Neutrophil (primary cell): Measurements from ENCODE around the gene PSMG3.

Experiments used
- H3K27ac ChIP-seq: fragments of 200-600 bp; sonication (generic); 2 replicates; pipeline ENCODE4 v1.5.1; 2016; ENCODE audit warnings: mild to moderate bottlenecking, moderate library complexity
- H3K27me3 ChIP-seq: fragments of 200-600 bp; sonication (generic); 2 replicates; pipeline ENCODE4 v1.6.0; 2016; ENCODE audit warnings: mild to moderate bottlenecking
- H3K36me3 ChIP-seq: fragments of 200-600 bp; sonication (generic); 2 replicates; pipeline ENCODE4 v1.5.1; 2017
- H3K4me1 ChIP-seq, 2 experiments: fragments of 200-600 bp in 1 of 2; sonication (generic) in 1 of 2; 1 replicate in 1 of 2; 2 replicates in 1 of 2; pipeline versions ENCODE4 v1.5.1 to v1.6.1; 2013 to 2016; ENCODE audit warnings: low read depth in 1 of 2, low read length in 1 of 2, mild to moderate bottlenecking in 1 of 2, moderate library complexity in 1 of 2; ENCODE audit not compliant: control insufficient read depth in 1 of 2, insufficient read depth in 1 of 2
- H3K4me3 ChIP-seq, 2 experiments: fragments of 200-600 bp in 1 of 2; sonication (generic) in 1 of 2; 1 replicate in 1 of 2; 2 replicates in 1 of 2; pipeline ENCODE4 v1.5.1; 2013 to 2016; ENCODE audit warnings: low read depth in 1 of 2, low read length in 1 of 2, mild to moderate bottlenecking in 1 of 2, moderate library complexity in 1 of 2
- H3K9me3 ChIP-seq: fragments of 200-600 bp; sonication (generic); 2 replicates; pipeline ENCODE4 v1.5.1; 2016
- CTCF ChIP-seq: fragments of 200-600 bp; sonication (generic); IDR thresholded peaks from 2 replicates; pipeline ENCODE4 v1.5.1; 2016; ENCODE audit warnings: antibody characterized with exemption

PSMG3 gene

GRCh38 chr7:1566687-1567048 is 3.2 kb downstream of the PSMG3 start:
- H3K27ac ChIP-seq = no peak overlapping the region
- peaks cover 13% of the 10 kb centered on the region for H3K36me3 ChIP-seq
- TF ChIP-seq CTCF = no peak
- peaks cover 15 to 17% of the 10 kb centered on the region in 2 experiments for H3K4me1 ChIP-seq
- H3K9me3 ChIP-seq = no peaks in the 10 kb centered on the region
- no peak overlapping the region for H3K4me3 ChIP-seq
- peaks cover 4% of the 10 kb centered on the region for H3K27me3 ChIP-seq

- Histone ChIP-seq H3K9me3 (no peaks in the 10 kb centered on the region), H3K27ac (no peak overlapping the region), H3K27me3 (peaks cover 4% of the 10 kb centered on the region), H3K36me3 (peaks cover 13% of the 10 kb centered on the region), H3K4me1 (peaks cover 5 to 7% of the 10 kb centered on the region in 2 experiments), H3K4me3 (no peak overlapping the region)
- TF ChIP-seq CTCF = no peak
Measured at GRCh38 chr7:1564603-1565022, 5.2 kb downstream of the PSMG3 start.

GRCh38 chr7:1563981-1564602 is 5.7 kb downstream of the PSMG3 start:
- peaks cover 13% of the 10 kb centered on the region for H3K36me3 ChIP-seq
- H3K4me3 ChIP-seq = no peak overlapping the region
- no peak for TF ChIP-seq CTCF
- peaks cover 2 to 3% of the 10 kb centered on the region in 2 experiments for H3K4me1 ChIP-seq
- no peak overlapping the region for H3K27ac ChIP-seq
- H3K27me3 ChIP-seq = peaks cover 4% of the 10 kb centered on the region
- H3K9me3 ChIP-seq = no peaks in the 10 kb centered on the region

GRCh38 chr7:1562597-1563051 is 7.2 kb downstream of the PSMG3 start:
- no peak for TF ChIP-seq CTCF
- H3K9me3 ChIP-seq = no peaks in the 10 kb centered on the region
- no peak overlapping the region for H3K4me3 ChIP-seq
- H3K27ac ChIP-seq = no peak overlapping the region
- H3K36me3 ChIP-seq = peaks cover 12% of the 10 kb centered on the region
- H3K27me3 ChIP-seq = peaks cover 4% of the 10 kb centered on the region
- no peaks in the 10 kb centered on the region for H3K4me1 ChIP-seq

- TF ChIP-seq CTCF = no peak
- H3K4me1 ChIP-seq = no peaks in the 10 kb centered on the region
- no peak overlapping the region for H3K4me3 ChIP-seq
- peaks cover 4% of the 10 kb centered on the region for H3K27me3 ChIP-seq
- no peaks in the 10 kb centered on the region for H3K9me3 ChIP-seq
- peaks cover 7% of the 10 kb centered on the region for H3K36me3 ChIP-seq
- no peak overlapping the region for H3K27ac ChIP-seq
Measured at GRCh38 chr7:1562116-1562515, 7.7 kb downstream of the PSMG3 start.
